HEK293 (cell line): Measurements from ENCODE around the gene PLS1.

Source experiments
- RBAK ChIP-seq: fragments of 450-650 bp; formaldehyde crosslinking; IDR thresholded peaks from 2 replicates; pipeline ENCODE4 v1.5.1; 2016; ENCODE audit warnings: missing biosample characterization, missing genetic modification characterization
- TRIM28 ChIP-seq: IDR thresholded peaks from 2 replicates; pipeline ENCODE4 v1.6.1; 2011; ENCODE audit warnings: low read length, control low read depth, borderline replicate concordance
- ZBTB7A ChIP-seq: fragments of 450-650 bp; formaldehyde crosslinking; IDR thresholded peaks from 2 replicates; pipeline ENCODE4 v1.5.1; 2016; ENCODE audit warnings: low read depth, missing biosample characterization, missing genetic modification characterization
- ZNF121 ChIP-seq: fragments of 450-650 bp; formaldehyde crosslinking; IDR thresholded peaks from 2 replicates; pipeline ENCODE4 v1.5.1; 2016; ENCODE audit warnings: missing biosample characterization, missing genetic modification characterization
- ZNF544 ChIP-seq: fragments of 450-650 bp; formaldehyde crosslinking; IDR thresholded peaks from 2 replicates; pipeline ENCODE4 v1.5.0; 2017; ENCODE audit warnings: missing biosample characterization, missing genetic modification characterization
- TF ChIP-seq, protein P1 (sequence below): fragments of 450-650 bp; formaldehyde crosslinking; IDR thresholded peaks from 2 replicates; pipeline ENCODE4 v1.5.1; 2016; ENCODE audit warnings: missing biosample characterization, missing genetic modification characterization
- TF ChIP-seq, protein P2 (sequence below): fragments of 450-650 bp; formaldehyde crosslinking; IDR thresholded peaks from 2 replicates; pipeline ENCODE4 v1.5.1; 2016; ENCODE audit warnings: missing biosample characterization, missing genetic modification characterization

DNA sequence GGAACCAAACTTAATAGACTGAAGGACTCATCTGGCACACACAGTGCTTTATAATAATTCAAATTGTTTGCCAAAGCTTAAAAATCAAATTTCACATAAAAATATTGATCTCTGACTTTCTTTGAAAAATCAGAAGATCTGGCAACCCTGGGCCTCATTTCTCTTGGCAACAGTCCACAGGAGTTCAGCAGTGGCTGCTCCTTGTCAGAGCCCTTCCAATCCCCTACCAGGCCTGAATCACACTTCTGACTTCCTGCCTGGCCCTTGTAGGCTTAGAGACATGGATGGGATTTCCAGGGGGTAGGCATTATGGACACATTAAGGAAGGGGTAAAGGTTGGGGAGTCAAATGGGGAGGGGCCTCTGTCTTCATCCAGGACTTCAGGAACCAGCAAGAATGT lies 55.5 kb downstream of the PLS1 start:
- no peak for TF ChIP-seq ZNF121
- TF ChIP-seq ZNF544 (tag by site-specific recombination) = no peak
- TF ChIP-seq, protein P1, sequence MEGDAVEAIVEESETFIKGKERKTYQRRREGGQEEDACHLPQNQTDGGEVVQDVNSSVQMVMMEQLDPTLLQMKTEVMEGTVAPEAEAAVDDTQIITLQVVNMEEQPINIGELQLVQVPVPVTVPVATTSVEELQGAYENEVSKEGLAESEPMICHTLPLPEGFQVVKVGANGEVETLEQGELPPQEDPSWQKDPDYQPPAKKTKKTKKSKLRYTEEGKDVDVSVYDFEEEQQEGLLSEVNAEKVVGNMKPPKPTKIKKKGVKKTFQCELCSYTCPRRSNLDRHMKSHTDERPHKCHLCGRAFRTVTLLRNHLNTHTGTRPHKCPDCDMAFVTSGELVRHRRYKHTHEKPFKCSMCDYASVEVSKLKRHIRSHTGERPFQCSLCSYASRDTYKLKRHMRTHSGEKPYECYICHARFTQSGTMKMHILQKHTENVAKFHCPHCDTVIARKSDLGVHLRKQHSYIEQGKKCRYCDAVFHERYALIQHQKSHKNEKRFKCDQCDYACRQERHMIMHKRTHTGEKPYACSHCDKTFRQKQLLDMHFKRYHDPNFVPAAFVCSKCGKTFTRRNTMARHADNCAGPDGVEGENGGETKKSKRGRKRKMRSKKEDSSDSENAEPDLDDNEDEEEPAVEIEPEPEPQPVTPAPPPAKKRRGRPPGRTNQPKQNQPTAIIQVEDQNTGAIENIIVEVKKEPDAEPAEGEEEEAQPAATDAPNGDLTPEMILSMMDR = no peak
- no peak for TF ChIP-seq RBAK (tag by site-specific recombination)
- TF ChIP-seq ZBTB7A = no peak
- TF ChIP-seq, protein P2, sequence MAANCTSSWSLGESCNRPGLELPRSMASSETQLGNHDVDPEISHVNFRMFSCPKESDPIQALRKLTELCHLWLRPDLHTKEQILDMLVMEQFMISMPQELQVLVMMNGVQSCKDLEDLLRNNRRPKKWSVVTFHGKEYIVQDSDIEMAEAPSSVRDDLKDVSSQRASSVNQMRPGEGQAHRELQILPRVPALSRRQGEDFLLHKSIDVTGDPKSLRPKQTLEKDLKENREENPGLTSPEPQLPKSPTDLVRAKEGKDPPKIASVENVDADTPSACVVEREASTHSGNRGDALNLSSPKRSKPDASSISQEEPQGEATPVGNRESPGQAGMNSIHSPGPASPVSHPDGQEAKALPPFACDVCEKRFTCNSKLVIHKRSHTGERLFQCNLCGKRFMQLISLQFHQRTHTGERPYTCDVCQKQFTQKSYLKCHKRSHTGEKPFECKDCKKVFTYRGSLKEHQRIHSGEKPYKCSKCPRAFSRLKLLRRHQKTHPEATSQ (tag by site-specific recombination) = no peak
- no peak for TF ChIP-seq TRIM28
